HG03280 (cell line): ENCODE results near the gene PIK3C2G.

Experiments
- ATAC-seq: cut with Tn5 transposase; IDR thresholded peaks from one replicate; pipeline ENCODE4 v1.9.1; 2021; ENCODE audit warnings: mild to moderate bottlenecking, moderate library complexity; ENCODE audit not compliant: unreplicated experiment

PIK3C2G gene

GRCh38 chr12:18332173-18332572 lies 70.9 kb downstream of the PIK3C2G start:
- ATAC-seq = no peak

GRCh38 chr12:18339633-18340032 lies 78.3 kb downstream of the PIK3C2G start:
- ATAC-seq = no peak

- no peak for ATAC-seq
Measured at GRCh38 chr12:18340186-18340585, 78.9 kb downstream of the PIK3C2G start.

- ATAC-seq = no peak
Measured at GRCh38 chr12:18340786-18341185, 79.5 kb downstream of the PIK3C2G start.

- ATAC-seq = no peak
Measured at GRCh38 chr12:18343708-18344107, 82.4 kb downstream of the PIK3C2G start.

- no peak for ATAC-seq
Measured at GRCh38 chr12:18345021-18345735, 83.9 kb downstream of the PIK3C2G start.

- ATAC-seq = no peak
Measured at GRCh38 chr12:18352312-18352711, 91.0 kb downstream of the PIK3C2G start.

GRCh38 chr12:18355429-18355828 lies 94.1 kb downstream of the PIK3C2G start:
- no peak for ATAC-seq

GRCh38 chr12:18358077-18358476 lies 96.8 kb downstream of the PIK3C2G start:
- no peak for ATAC-seq

- no peak for ATAC-seq
Measured at GRCh38 chr12:18358930-18359329, 97.6 kb downstream of the PIK3C2G start.

GRCh38 chr12:18361433-18361832 lies 100.1 kb downstream of the PIK3C2G start:
- no peak for ATAC-seq

GRCh38 chr12:18363321-18363720 lies 102.0 kb downstream of the PIK3C2G start:
- ATAC-seq = no peak

- no peak for ATAC-seq
Measured at GRCh38 chr12:18368594-18368993, 107.3 kb downstream of the PIK3C2G start.

- no peak for ATAC-seq
Measured at GRCh38 chr12:18373181-18373580, 111.9 kb downstream of the PIK3C2G start.

GRCh38 chr12:18375131-18375530 lies 113.8 kb downstream of the PIK3C2G start:
- ATAC-seq = no peak

- no peak for ATAC-seq
Measured at GRCh38 chr12:18375583-18375982, 114.3 kb downstream of the PIK3C2G start.

- ATAC-seq = no peak
Measured at GRCh38 chr12:18382236-18382885, 121.0 kb downstream of the PIK3C2G start.

GRCh38 chr12:18383203-18383602 lies 121.9 kb downstream of the PIK3C2G start:
- no peak for ATAC-seq

- no peak for ATAC-seq
Measured at GRCh38 chr12:18387706-18388105, 126.4 kb downstream of the PIK3C2G start.

- no peak for ATAC-seq
Measured at GRCh38 chr12:18389820-18390219, 128.5 kb downstream of the PIK3C2G start.

- ATAC-seq = no peak
Measured at GRCh38 chr12:18391151-18391550, 129.8 kb downstream of the PIK3C2G start.

GRCh38 chr12:18394742-18395141 lies 133.4 kb downstream of the PIK3C2G start:
- no peak for ATAC-seq

GRCh38 chr12:18400186-18400585 lies 138.9 kb downstream of the PIK3C2G start:
- no peak for ATAC-seq
